OCI-LY3 (cell line): ENCODE measurements around the gene STK17A.

Source experiments
- H2AFZ ChIP-seq: fragments of 200-600, 300-600 bp; shearing (Covaris generic); 2 replicates; pipeline ENCODE4 v1.6.0; 2014; ENCODE audit warnings: antibody characterized with exemption, low read depth, low read length
- H3K27ac ChIP-seq: fragments of 200-600, 300-600 bp; sonication (generic); 2 replicates; pipeline ENCODE4 v1.5.1; 2014; ENCODE audit warnings: mild to moderate bottlenecking, low read length, moderate library complexity, mixed read lengths
- H3K27me3 ChIP-seq: fragments of 200-600, 300-600 bp; sonication (generic); 2 replicates; pipeline ENCODE4 v1.6.1; 2014; ENCODE audit warnings: low read depth, low read length, mixed read lengths
- H3K36me3 ChIP-seq: fragments of 200-600, 300-600 bp; sonication (generic); replicated peaks from 2 replicates; pipeline ENCODE3; 2014; ENCODE audit warnings: low read depth, low read length, mixed read lengths
- H3K4me1 ChIP-seq: fragments of 300-600, 200-600 bp; sonication (generic); 2 replicates; pipeline ENCODE4 v1.6.1; 2014; ENCODE audit warnings: low read length, mixed read lengths
- H3K4me2 ChIP-seq: fragments of 200-600, 300-600 bp; sonication (generic); 2 replicates; pipeline ENCODE4 v1.6.1; 2014; ENCODE audit warnings: low read length, mixed read lengths
- H3K4me3 ChIP-seq: fragments of 300-600, 200-600 bp; sonication (generic); 2 replicates; pipeline ENCODE4 v1.5.1; 2014; ENCODE audit warnings: antibody characterized with exemption, mild to moderate bottlenecking, low read length, moderate library complexity
- H3K79me2 ChIP-seq: fragments of 300-600, 200-600 bp; shearing (Covaris generic); 2 replicates; pipeline ENCODE4 v1.6.1; 2014; ENCODE audit warnings: mild to moderate bottlenecking, low read length, mixed read lengths
- H3K9ac ChIP-seq: fragments of 300-600, 200-600 bp; shearing (Covaris generic); 2 replicates; pipeline ENCODE4 v1.6.0; 2014; ENCODE audit warnings: mild to moderate bottlenecking, low read length, moderate library complexity
- H3K9me3 ChIP-seq: fragments of 200-600, 300-600 bp; shearing (Covaris generic); 2 replicates; pipeline ENCODE4 v1.6.1; 2014; ENCODE audit warnings: low read length, mixed read lengths; ENCODE audit not compliant: insufficient read depth
- H4K20me1 ChIP-seq: fragments of 200-600, 300-600 bp; sonication (generic); 2 replicates; pipeline ENCODE4 v1.6.1; 2016; ENCODE audit warnings: low read length, mixed read lengths; ENCODE audit not compliant: insufficient read depth
- EZH2phosphoT487 ChIP-seq: fragments of 200-600 bp; shearing (Covaris generic); IDR thresholded peaks from 2 replicates; pipeline ENCODE4 v1.6.1; 2018; ENCODE audit warnings: antibody characterized with exemption, mixed run types, low read depth
- TF ChIP-seq, protein P1 (sequence below): fragments of 200-600, 300-600 bp; sonication (generic); IDR thresholded peaks from 2 replicates; pipeline ENCODE4 v1.5.1; 2014; ENCODE audit warnings: antibody characterized with exemption, low read length, low read depth

The STK17A gene

DNA sequence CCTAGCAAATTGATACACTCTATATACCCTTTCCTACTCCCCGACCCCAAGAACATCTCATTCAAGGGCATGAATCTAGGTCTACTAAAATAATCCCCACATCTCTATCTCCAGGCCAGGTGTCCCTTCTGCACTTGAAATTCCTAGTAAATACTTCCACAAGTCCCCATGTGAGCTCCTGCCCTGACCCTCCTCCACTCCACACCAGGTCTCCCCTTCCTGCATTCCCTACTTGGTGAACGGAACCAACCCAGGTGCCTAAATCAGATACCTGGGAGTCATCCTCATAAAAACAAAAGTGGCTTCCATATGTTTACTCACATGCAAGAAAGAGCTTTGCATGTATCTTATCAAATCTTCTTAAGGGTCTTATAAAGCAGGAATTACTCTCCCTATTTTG is 77.2 kb downstream of the STK17A start:
- no peak overlapping the region for H3K4me2 ChIP-seq
- no peak overlapping the region for H3K27ac ChIP-seq
- no peaks in the 10 kb centered on the region for H3K9me3 ChIP-seq
- TF ChIP-seq, protein P1, sequence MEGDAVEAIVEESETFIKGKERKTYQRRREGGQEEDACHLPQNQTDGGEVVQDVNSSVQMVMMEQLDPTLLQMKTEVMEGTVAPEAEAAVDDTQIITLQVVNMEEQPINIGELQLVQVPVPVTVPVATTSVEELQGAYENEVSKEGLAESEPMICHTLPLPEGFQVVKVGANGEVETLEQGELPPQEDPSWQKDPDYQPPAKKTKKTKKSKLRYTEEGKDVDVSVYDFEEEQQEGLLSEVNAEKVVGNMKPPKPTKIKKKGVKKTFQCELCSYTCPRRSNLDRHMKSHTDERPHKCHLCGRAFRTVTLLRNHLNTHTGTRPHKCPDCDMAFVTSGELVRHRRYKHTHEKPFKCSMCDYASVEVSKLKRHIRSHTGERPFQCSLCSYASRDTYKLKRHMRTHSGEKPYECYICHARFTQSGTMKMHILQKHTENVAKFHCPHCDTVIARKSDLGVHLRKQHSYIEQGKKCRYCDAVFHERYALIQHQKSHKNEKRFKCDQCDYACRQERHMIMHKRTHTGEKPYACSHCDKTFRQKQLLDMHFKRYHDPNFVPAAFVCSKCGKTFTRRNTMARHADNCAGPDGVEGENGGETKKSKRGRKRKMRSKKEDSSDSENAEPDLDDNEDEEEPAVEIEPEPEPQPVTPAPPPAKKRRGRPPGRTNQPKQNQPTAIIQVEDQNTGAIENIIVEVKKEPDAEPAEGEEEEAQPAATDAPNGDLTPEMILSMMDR = no peak
- TF ChIP-seq EZH2phosphoT487 = no peak
- H4K20me1 ChIP-seq = no peaks in the 10 kb centered on the region
- no peaks in the 10 kb centered on the region for H3K27me3 ChIP-seq
- H3K9ac ChIP-seq = no peak overlapping the region
- H3K4me1 ChIP-seq = peaks cover 48% of the 10 kb centered on the region
- H3K36me3 ChIP-seq = peaks cover 13% of the 10 kb centered on the region
- H3K4me3 ChIP-seq = no peak overlapping the region
- H2AFZ ChIP-seq = no peak overlapping the region
- peaks cover 34% of the 10 kb centered on the region for H3K79me2 ChIP-seq

DNA sequence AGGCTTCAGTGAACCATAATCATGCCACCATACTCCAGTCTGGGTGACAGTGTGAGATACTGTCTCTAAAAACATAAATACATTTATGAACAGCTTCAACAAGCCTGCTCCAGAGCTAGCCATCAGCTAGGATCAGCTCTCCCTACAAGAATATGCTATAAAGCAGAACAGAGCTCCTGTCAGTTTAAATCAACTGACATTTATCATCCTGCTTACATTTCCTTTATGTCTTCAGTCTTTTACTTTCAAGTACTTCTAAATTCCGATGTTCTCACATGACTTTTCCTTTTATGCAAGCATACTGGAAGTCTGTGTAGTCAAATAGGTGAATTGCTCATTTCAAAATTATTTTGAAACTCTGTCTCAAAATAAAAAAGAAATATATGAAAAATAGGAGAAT is 81.8 kb downstream of the STK17A start:
- TF ChIP-seq, protein P1 = no peak
- Histone ChIP-seq H3K79me2 (peaks cover 48% of the 10 kb centered on the region), H3K4me3 (no peak overlapping the region), H3K4me2 (peak overlapping the region; percentile 10; the same call in 1 of the 2 replicates), H3K36me3 (peaks cover 28% of the 10 kb centered on the region), H3K27ac (peak overlapping the region; percentile 51; the same call in 1 of the 2 replicates), H3K27me3 (no peaks in the 10 kb centered on the region), H3K4me1 (peaks cover 50% of the 10 kb centered on the region), H3K9ac (no peak overlapping the region), H3K9me3 (peaks cover 9% of the 10 kb centered on the region; the same call in 1 of the 2 replicates), H4K20me1 (no peaks in the 10 kb centered on the region), H2AFZ (no peak overlapping the region)

DNA sequence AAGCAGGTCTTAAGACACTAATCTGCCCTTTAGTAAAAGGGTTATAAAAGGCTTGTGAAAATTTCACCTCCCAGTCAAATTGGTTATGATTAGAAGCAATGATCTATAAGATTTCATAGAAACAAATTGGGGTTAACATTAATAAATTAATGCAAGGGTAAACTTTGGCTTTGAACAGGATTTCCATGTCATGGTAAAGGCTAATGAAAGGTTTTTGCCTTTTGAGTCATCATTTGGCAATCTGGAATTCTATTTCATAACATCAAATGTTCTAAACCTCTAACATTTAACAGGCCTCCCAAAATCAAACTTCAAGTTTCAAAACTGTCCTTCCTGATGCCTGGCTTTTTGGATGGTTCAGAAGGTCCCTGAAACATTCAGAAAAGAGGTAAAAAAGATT is 84.0 kb downstream of the STK17A start:
- Histone ChIP-seq H3K4me1 (peaks cover 60% of the 10 kb centered on the region), H3K79me2 (peaks cover 63% of the 10 kb centered on the region), H3K27me3 (no peaks in the 10 kb centered on the region), H4K20me1 (no peaks in the 10 kb centered on the region), H3K27ac (no peak overlapping the region), H2AFZ (no peak overlapping the region), H3K4me2 (no peak overlapping the region), H3K36me3 (peaks cover 34% of the 10 kb centered on the region), H3K9me3 (peaks cover 9% of the 10 kb centered on the region; the same call in 1 of the 2 replicates), H3K4me3 (no peak overlapping the region), H3K9ac (no peak overlapping the region)
- no peak for TF ChIP-seq EZH2phosphoT487
- TF ChIP-seq, protein P1 = no peak

DNA sequence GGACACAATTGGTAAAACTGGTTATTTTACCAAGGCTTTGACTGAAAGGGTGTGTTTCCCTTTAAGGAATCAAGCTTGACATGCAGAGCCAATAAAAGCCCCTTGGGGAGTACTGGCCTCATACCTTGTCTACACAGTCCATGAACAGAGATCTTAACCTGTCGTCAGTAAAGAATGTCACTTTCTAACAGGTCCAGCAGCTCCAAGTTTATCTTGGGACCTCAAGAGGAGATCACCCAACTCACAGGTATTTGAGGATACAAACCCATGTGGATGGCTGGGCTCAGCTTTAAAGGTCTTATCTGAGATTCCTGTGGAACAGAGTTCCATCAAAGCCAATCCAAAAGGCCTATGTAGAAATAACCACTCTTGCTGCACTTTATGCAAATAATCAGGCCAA is 85.1 kb downstream of the STK17A start:
- Histone ChIP-seq H3K27ac (no peak overlapping the region), H3K79me2 (peaks cover 71% of the 10 kb centered on the region), H3K9ac (no peak overlapping the region), H3K4me3 (no peak overlapping the region), H3K36me3 (peaks cover 33% of the 10 kb centered on the region), H3K4me1 (peaks cover 50% of the 10 kb centered on the region), H2AFZ (no peak overlapping the region), H4K20me1 (no peaks in the 10 kb centered on the region), H3K9me3 (peaks cover 9% of the 10 kb centered on the region; the same call in 1 of the 2 replicates), H3K27me3 (no peaks in the 10 kb centered on the region), H3K4me2 (no peak overlapping the region)
- TF ChIP-seq, protein P1 = no peak
- TF ChIP-seq EZH2phosphoT487 = no peak
